DMS 273 (cell line): Measurements from ENCODE around the gene MYADML2.
A peak's percentile ranks its signal among the peaks of the same experiment; 100 is the strongest.

Experiments
- DNase-seq: peaks from one replicate; lab custom pipeline; 2025; ENCODE audit not compliant: unreplicated experiment; lab: John Stamatoyannopoulos, UW

The MYADML2 gene

GRCh38 chr17:81978524-81979298, 31.7 kb upstream of the MYADML2 start:
- no peak for DNase-seq

DNA sequence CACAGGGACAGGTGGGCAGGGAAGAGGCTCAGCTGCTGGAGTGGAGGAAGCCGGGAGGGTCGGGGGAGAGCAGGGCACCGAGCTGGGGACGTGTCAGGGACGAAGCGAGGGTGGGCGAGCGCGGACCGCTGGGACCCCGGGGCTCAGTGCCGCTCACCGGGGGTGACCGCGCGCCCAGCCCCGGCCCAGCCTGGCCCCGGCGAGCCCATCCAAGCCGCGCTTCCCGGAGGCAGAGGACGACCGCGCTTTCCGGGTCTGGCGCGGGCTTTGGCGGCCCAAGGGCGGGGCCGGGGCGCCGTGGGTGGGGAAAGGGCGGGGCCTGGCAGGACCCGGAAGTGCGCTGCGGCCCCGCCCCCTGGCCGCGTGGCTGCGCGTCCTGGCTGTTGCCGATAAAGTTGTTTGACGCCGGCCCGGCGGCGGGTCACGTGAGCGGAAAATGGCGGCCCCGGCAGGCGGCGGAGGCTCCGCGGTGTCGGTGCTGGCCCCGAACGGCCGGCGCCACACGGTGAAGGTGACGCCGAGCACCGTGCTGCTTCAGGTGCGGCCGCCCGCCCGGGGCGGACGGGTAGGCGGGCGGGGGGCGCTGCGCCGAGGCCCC, 30.3 kb upstream of the MYADML2 start, which contains the start of gene ASPSCR1:
ASPSCR1 (plus strand) TSS at position 419 of the 598 bp plus-strand sequence; CDS start at position 437, 18 bp downstream.
- DNase-seq = peak; percentile 95

DNA sequence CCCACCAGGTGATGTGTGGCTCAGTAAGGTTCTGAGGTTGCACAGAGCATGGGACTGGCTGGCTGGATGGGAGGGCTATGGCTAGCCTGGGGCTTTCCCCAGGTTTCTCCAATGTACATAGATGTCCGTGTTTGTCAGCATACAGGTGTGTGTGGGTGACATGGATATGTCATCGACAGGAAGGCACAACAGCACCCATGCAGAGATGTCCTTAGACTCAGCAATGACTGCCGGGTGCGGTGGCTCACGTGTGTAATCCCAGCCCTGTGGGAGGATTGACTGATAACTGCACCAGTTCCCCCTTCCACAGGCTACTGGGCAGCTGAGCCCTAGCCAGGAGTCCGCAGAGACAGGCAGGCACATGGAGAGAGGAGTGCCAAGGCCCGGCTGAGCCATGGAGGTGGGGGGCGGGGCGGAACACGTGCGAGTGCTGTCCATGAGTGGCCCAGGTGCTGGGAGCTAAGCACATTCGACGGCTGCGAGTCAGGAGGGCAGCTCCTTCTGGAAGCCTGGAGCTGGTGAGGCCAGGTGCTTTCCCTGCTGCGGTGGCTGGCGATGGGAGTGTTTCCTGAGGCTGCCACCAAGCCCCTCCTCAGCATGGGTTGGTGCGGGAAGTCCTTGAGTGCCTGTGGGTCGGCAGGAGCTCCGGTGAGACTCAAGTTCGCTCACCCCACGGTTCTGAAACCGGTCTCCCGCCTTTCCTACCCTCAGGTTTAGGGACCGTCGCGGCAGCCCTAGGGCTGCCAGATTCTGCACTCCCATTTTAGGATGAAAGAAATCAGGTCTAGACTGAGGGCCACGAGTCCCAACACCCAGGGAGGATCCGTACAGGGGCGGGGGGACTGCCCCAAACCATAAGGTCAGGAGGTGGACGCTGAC, 29.5 kb upstream of the MYADML2 start:
- peak; percentile 58 for DNase-seq

DNA sequence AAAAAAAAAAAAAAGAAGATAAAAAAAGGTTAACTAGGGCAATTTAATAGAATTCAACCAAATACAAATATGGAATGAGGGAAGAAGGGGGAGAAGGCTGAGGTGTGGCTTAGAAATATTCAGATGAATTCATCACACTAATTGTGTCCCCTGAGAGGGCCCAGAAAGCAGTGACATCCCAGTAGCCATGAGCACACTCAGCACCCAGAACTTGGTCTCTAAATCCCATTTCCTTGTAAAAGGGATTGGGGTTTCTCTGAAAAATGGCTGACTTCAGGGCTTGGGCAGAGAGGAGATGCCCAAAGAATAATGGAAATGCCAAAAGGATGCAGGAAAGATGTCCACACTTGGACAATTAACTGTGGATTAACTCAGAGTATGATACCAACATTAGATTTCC, 26.4 kb upstream of the MYADML2 start:
- no peak for DNase-seq

GRCh38 chr17:81968850-81969812, 22.1 kb upstream of the MYADML2 start:
- DNase-seq = no peak

DNA sequence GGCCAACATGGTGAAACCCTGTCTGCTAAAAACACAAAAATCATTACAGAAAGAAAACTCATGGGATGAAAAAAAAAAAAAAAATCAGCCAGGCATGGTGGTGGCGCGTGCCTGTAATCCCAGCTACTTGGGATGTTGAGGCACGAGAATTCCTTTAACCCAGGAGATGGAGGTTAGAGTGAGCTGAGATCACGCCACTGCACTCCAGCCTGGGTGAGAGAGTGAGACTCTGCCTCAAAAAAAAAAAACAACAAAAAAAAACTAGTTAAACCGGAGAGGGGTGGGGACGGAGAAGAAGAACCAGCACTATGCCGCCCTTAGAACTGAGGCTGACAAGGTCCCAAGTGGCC, 21.3 kb upstream of the MYADML2 start:
- DNase-seq = no peak

DNA sequence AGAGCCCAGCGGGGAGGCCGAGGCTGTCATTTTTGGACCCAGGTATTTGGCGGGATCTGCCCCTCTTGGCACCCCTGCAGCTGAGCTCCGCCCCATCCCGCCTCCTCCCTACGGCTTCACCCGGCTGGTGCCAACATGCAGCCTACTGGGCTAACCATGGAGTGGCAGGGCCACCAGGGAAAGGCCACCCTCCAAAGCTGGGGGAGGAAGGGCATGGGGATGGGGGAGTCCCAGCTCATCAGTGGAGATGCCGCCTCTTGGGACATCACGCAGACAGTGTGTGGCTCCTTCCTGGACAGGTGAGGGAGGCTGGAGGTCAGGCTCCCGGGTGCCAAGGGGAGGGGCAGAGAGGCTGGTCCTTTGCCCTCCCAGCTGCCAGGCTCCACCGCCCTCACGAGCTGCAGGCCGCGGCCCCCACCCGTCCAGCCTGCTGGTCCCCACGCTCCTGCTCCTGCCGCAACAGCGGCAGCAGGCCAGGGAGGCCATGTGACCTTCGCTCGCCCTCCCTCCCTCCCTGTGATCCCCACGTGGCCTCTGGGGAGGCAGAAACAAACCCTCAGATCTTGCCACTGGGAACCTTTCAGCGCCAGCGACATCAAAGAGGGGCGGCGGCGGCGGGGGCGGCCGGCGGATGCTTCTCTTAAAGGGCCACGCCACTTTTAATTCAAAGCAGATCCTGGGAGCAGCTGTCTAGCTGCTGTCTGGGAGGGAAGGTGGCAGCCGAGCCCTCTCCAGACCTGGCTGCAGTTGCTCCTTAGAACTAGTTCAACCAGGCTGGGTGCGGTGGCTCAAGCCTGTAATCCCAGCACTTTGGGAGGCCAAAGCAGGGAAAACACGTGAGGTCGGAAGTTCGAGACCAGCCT, 20.7 kb upstream of the MYADML2 start:
- peak; percentile 95 for DNase-seq

DNA sequence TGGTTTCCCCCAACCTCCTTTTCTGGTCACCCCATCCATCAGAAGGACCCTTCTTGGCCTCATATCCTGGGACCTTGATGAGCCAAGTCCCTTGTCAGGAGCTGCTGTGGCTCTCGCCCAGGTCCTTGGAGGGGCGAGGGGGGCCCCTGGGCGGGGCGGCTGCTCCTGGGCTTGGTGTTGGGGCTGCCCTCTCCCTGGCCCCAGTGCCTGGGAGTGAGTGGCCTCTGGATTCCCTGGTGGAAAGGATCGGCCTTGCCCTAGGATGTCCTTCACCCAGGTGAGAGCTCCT, 20.2 kb upstream of the MYADML2 start:
- DNase-seq = no peak

GRCh38 chr17:81966343-81967243, 19.6 kb upstream of the MYADML2 start:
- peak; percentile 98 for DNase-seq

GRCh38 chr17:81964081-81964849, 17.2 kb upstream of the MYADML2 start:
- no peak for DNase-seq

DNA sequence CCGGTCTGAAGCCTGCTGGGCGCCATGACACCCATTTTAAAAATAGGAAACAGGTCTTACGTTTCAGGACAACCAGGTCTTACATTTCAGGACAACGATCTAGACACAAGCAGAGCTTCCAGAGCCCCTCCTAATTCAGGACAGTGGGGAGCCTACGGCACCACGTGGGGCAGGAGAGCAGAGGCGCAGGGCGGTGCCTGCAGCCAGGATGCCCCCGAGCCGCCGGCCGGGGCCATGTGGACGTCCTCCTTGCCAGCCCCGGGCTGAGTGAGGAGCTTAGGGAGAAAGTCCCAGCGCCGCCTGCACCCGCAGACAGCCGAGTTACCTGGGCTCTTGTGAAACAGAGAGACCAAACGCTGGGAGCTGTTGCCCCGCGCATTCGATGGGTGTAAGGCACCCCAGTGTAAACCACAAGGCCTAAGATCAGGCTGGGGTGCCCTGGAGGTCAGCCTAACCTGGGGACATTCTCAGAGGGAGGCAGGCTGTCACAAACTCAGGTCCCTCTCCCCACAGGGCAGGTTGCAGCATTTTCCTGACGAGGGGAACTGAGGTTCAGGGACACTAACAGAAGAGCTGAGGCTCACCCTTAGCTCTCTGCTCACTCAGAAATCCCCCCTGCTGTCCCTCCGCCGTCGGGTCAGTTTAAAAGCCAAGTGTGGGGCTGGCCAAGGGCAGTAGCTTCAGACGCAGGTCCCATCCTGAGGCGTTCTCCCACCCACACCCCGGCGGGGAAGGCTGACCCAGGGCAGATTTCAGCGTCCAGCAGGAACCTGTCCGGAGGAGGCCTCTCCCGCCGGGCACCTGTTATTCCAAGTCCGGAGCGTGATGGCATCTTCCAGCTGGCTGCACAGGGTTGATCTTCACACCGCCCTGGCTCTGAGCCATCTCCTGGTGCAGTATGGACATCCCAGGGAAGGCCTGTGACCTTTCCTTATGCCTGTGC, 15.7 kb upstream of the MYADML2 start:
- DNase-seq = no peak

GRCh38 chr17:81961521-81962498, 14.8 kb upstream of the MYADML2 start:
- DNase-seq = peak; percentile 58

DNA sequence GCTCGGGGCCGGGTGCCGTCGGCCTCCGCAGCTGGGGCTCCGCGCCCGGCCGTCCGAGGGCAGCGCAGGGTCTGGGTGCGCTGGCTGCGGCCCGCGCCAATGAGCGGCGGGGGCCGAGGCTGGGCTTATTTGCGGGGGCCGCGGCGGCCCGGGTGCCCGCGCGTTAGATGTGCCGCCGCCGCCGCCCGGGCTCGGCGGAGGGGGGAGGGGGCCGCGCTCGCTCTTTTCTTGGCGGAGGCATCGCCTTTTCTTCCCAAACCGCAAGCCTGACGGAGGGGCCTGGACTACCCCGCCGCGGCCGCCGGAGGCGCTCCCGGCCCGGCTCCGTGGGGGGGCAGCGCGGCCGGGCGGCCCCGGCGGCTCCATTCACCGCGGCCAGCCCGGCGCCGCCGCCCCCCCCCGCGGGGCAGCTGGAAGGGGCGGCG, 14.1 kb upstream of the MYADML2 start, which contains the start of gene NOTUM:
NOTUM (minus strand) TSS at position 101 of the 425 bp plus-strand sequence. CDS start 278 bp downstream, outside the sequence.
- DNase-seq = peak; percentile 83

DNA sequence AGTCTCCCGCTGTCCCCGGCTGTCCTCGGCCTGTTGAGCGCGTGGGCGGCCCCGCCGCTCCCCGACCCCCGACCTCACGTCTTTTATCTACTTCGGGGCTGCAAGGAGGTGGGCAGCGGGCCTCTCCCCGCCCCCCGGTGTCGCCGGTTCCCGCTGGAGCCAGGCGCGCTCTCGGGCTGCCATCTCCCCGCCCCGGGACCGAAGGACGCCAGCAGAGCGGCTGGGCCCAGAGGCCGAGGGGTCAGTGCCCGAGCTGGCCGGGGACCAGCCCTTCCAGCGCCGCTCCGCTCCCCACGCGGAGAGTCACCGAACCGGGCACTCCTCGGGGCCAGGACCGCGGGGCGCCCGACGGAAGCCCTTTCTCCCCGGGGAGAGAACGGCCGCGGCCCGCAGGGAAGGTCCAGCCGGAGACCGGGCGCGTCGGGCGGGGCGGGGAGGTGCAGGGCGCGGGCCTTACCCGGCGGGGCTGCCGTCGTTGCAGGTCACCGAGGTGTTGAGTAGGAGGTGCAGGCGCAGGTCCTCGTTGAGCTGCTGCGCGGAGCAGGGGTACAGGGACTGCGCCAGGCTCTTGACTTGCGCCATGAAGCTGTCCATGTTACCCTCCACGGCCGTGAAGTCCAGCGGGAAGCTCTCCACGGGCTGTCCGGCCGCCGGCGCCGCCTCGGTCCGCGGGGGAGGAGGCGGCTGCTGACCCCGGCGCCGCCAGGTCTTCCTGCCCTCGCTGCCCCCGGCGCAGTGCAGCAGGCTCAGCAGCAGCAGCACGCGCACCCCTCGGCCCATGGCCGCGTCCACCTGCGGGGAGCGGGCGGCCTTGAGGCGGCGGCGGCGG, 13.3 kb upstream of the MYADML2 start:
- peak; percentile 52 for DNase-seq
